B cell (primary cell): ENCODE results near the gene NR1H3. TPM values are rescaled to one million over a fixed set of nuclear protein-coding genes. Genes with fewer than 3 reads are reported as not detected.

Experiments used
- ATAC-seq: fragments of 200-7000 bp; cut with Tn5 transposase; one replicate; pipeline ENCODE4 v1.10.0; 2021; ENCODE audit warnings: low read depth, mild to moderate bottlenecking, moderate number of reproducible peaks, moderate library complexity
- CTCF ChIA-PET: fragments of 350-600 bp; sonication (Branson Sonifier 250); formaldehyde crosslinking; loops from one replicate; lab custom pipeline; 2021; ENCODE audit warnings: antibody characterized with exemption, inconsistent platforms; lab: Charles Lee
- POLR2A ChIA-PET: fragments of 350-600 bp; sonication (Branson Sonifier 250); formaldehyde crosslinking; loops from one replicate; lab custom pipeline; 2021; ENCODE audit warnings: antibody characterized with exemption; lab: Charles Lee
- DNase-seq: peaks from one replicate; pipeline ENCODE4 v3.0.0; 2013
- H2AFZ ChIP-seq: 2 replicates; pipeline ENCODE4 v1.6.1; 2012; ENCODE audit warnings: mild to moderate bottlenecking, low read depth, low read length; ENCODE audit not compliant: insufficient read depth, poor library complexity, severe bottlenecking
- H3K27ac ChIP-seq, 2 donors: 1 replicate in 1 of 2; 2 replicates in 1 of 2; pipeline ENCODE4 v1.5.1; 2012 to 2013; ENCODE audit warnings: low read length in 2 of 2, mild to moderate bottlenecking in 2 of 2, moderate library complexity in 1 of 2
- H3K27me3 ChIP-seq, 4 experiments: fragments of 200-600 bp in 1 of 4; sonication (generic) in 1 of 4; replicated peaks in 1 of 4; 1 replicate in 2 of 4; 2 replicates in 2 of 4; pipeline versions ENCODE4 v1.6.1 to v1.7.0; 2013 to 2016; ENCODE audit warnings: low read length in 3 of 4, mild to moderate bottlenecking in 2 of 4, mixed read lengths in 1 of 4, moderate library complexity in 1 of 4; ENCODE audit not compliant: insufficient read depth in 4 of 4, control insufficient read depth in 3 of 4; ENCODE audit errors: control extremely low read depth in 1 of 4
- H3K36me3 ChIP-seq, 2 experiments: replicated peaks in 1 of 2; 1 replicate in 1 of 2; 2 replicates in 1 of 2; pipeline versions ENCODE4 v1.6.1 to v1.7.1; 2013; ENCODE audit warnings: low read length in 1 of 2; ENCODE audit not compliant: insufficient read depth in 2 of 2, control insufficient read depth in 1 of 2; ENCODE audit errors: control extremely low read depth in 1 of 2, extremely low read depth in 1 of 2
- H3K4me1 ChIP-seq, 2 donors: fragments of 200-600 bp in 1 of 2; sonication (generic) in 1 of 2; 1 replicate in 1 of 2; 2 replicates in 1 of 2; pipeline versions ENCODE4 v1.5.1 to v1.6.1; 2013 to 2017; ENCODE audit warnings: low read length in 2 of 2; ENCODE audit not compliant: control insufficient read depth in 2 of 2, insufficient read depth in 2 of 2
- H3K4me2 ChIP-seq: replicated peaks from 2 replicates; pipeline ENCODE3; 2012; ENCODE audit warnings: mild to moderate bottlenecking, low read depth, low read length; ENCODE audit not compliant: poor library complexity, severe bottlenecking
- H3K4me3 ChIP-seq, 5 experiments: fragments of 200-600 bp in 1 of 5; sonication (generic) in 1 of 5; 1 replicate in 3 of 5; 2 replicates in 2 of 5; pipeline versions ENCODE4 v1.5.1 to v1.7.0; 2011 to 2016; ENCODE audit warnings: low read length in 4 of 5, mild to moderate bottlenecking in 4 of 5, low read depth in 2 of 5, control low read depth in 1 of 5, moderate library complexity in 1 of 5; ENCODE audit not compliant: insufficient read depth in 1 of 5; ENCODE audit errors: control extremely low read depth in 1 of 5, extremely low read depth in 1 of 5
- H3K79me2 ChIP-seq: fragments of 200-600 bp; sonication (generic); one replicate; pipeline ENCODE4 v1.6.0; 2016; ENCODE audit warnings: low read length; ENCODE audit not compliant: control insufficient read depth, insufficient read depth
- H3K9ac ChIP-seq: fragments of 200-600 bp; sonication (generic); 2 replicates; pipeline ENCODE4 v1.6.1; 2017; ENCODE audit warnings: mild to moderate bottlenecking, low read length, moderate library complexity
- H3K9me3 ChIP-seq, 3 donors: one replicate each; pipeline versions ENCODE4 v1.6.1 to v1.7.1; 2013; ENCODE audit warnings: low read length in 2 of 3; ENCODE audit not compliant: control insufficient read depth in 2 of 3, insufficient read depth in 1 of 3; ENCODE audit errors: control extremely low read depth in 1 of 3
- H4K20me1 ChIP-seq: 2 replicates; pipeline ENCODE4 v1.6.0; 2012; ENCODE audit warnings: mild to moderate bottlenecking, low read length; ENCODE audit not compliant: insufficient read depth, control insufficient read depth, poor library complexity, severe bottlenecking
- H3K27ac Mint-ChIP-seq: one replicate; pipeline ENCODE4 v1.8.0; 2021; ENCODE audit warnings: mixed read lengths
- H3K27me3 Mint-ChIP-seq: one replicate; pipeline ENCODE4 v1.8.0; 2021; ENCODE audit warnings: mixed read lengths
- H3K4me1 Mint-ChIP-seq: one replicate; pipeline ENCODE4 v1.8.0; 2021; ENCODE audit warnings: mixed read lengths
- H3K4me3 Mint-ChIP-seq: one replicate; pipeline ENCODE4 v1.8.0; 2021; ENCODE audit warnings: mixed read lengths
- H3K9me3 Mint-ChIP-seq: one replicate; pipeline ENCODE4 v1.8.0; 2022; ENCODE audit warnings: mixed read lengths; ENCODE audit not compliant: insufficient read depth
- CTCF ChIP-seq: fragments of 200-600 bp; IDR thresholded peaks from one replicate; pipeline ENCODE4 v1.8.0; 2022; ENCODE audit warnings: antibody characterized with exemption, mild to moderate bottlenecking
- EZH2 ChIP-seq: IDR thresholded peaks from 2 replicates; pipeline ENCODE4 v1.6.1; 2012; ENCODE audit warnings: borderline replicate concordance, low read depth, mild to moderate bottlenecking, moderate library complexity, low read length; ENCODE audit not compliant: insufficient read depth, poor library complexity, severe bottlenecking
- WGBS: methylation state at CpG from one replicate; pipeline ENCODE4 v1.1.5; 2013; ENCODE audit warnings: missing lambda C conversion rate; ENCODE audit not compliant: insufficient coverage; 5-methylcytosine and 5-hydroxymethylcytosine counted together
- intact Hi-C: fragments of 100-400 bp; cut with micrococcal nuclease; formaldehyde crosslinking; loops from one replicate; pipeline ENCODE4 v1.10.0; 2022
- polyA plus RNA-seq: library from polyadenylated mRNA; depleted of rRNA; stranded (reverse); fragments of >200 nt; gene quantifications from 2 replicates; pipeline ENCODE4 v1.2.3, GENCODE V29; 2012
- total RNA-seq, 2 donors: library from RNA; stranded (reverse); fragments of 120-200 nt in 1 of 2; gene quantifications; 1 replicate in 1 of 2; 2 replicates in 1 of 2; pipeline versions ENCODE4 v1.2.3 to v1.2.4, GENCODE V29; 2013 to 2022

Gene NR1H3
- total and polyA plus RNA-seq, 2 donors (not counting 1 experiment from before 2014, with no cell fraction given) = 8.4 to 9.6 TPM

DNA sequence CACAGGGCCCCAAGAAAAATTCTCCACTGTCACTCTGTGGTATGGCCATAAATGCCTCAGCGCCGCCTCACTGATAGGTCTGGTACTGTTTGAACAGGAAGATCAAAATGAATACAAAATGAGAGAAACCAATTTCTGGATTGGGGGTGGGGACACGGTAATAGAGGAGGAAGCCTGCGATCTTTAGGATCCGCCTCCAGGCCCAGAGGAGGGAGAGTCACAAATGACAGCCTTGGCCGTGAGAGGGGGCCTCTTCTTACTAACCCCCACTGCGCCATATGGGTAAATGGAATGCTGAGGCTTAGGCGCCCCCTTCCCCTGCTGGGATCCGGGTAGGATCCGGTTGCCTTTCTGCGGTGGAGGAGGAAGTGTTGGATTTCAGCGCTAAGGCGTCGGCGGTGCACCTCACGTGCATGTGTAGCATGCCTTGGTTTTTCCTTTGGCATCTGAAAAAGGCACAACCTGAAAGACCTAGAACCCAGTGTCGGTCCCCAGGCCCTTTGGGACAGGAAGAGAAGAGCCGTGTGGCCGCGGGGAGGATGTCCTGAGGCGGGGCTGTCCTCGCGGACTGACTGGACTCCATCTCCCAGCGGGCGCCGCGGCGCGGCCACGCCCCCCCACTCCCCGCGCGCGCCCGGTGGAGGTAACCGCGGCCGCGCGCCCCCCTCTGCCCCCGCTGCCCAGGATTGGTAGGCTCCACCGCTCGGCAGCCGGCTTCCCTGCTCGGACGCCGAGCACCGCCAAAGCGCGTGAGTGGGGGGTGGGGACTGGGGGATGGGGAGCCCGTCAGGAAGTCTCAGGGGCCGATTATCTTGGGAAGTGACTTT is 11.4 kb downstream of the NR1H3 start:
- under 1% methylated on average over 46 of the region's 52 CpGs for WGBS
- H3K27me3 Mint-ChIP-seq = no peaks in the 10 kb centered on the region
- ChIA-PET CTCF (no interaction called here), POLR2A (interaction anchor here (0.6 to 1.9 kb wide), 4 partner anchors 21 to 154 kb away, joined by 4 to 8 read pairs (median 4); partner anchors contain the start of genes ACP2 and DDB2)
- H3K9me3 Mint-ChIP-seq = no peaks in the 10 kb centered on the region
- Histone ChIP-seq H3K27ac (peak overlapping the region; percentile 90 to 92), H2AFZ (peak overlapping the region; percentile 96), H3K27me3 (no peaks in the 10 kb centered on the region), H3K4me3 (peak overlapping the region; percentile 58 to 89 (median 84)), H3K9me3 (no peaks in the 10 kb centered on the region), H3K79me2 (peaks cover 40% of the 10 kb centered on the region), H3K36me3 (peaks cover 0 to 7% of the 10 kb centered on the region in 2 experiments), H4K20me1 (peaks cover 28% of the 10 kb centered on the region), H3K4me1 (peaks cover 47 to 48% of the 10 kb centered on the region in 2 donors), H3K4me2 (peak overlapping the region; percentile 94), H3K9ac (peak overlapping the region; percentile 81)
- TF ChIP-seq CTCF = no peak
- TF ChIP-seq EZH2 = no peak
- ATAC-seq = peak; percentile 67
- peak overlapping the region; percentile 89 for H3K4me3 Mint-ChIP-seq
- intact Hi-C loops = loop anchor here (1.0 to 5.0 kb wide), 10 partner anchors 21 to 569 kb away; partner anchors contain the start of genes ACP2, ARHGAP1, CKAP5 and DDB2
- H3K4me1 Mint-ChIP-seq = peaks cover 55% of the 10 kb centered on the region
- H3K27ac Mint-ChIP-seq = peak overlapping the region; percentile 94
- peak; percentile 92 for DNase-seq
